IPS-18c (cell line): ENCODE data around the gene RTN4R.

Experiments
- H3K4me3 ChIP-seq: 2 replicates; pipeline ENCODE4 v1.7.0; 2013; ENCODE audit warnings: low read depth, mild to moderate bottlenecking, low read length, moderate library complexity; ENCODE audit not compliant: insufficient read depth
- H3K9me3 ChIP-seq: one replicate; pipeline ENCODE4 v1.6.1; 2013; ENCODE audit warnings: mild to moderate bottlenecking, low read length, moderate library complexity; ENCODE audit not compliant: control insufficient read depth, insufficient read depth

RTN4R gene

DNA sequence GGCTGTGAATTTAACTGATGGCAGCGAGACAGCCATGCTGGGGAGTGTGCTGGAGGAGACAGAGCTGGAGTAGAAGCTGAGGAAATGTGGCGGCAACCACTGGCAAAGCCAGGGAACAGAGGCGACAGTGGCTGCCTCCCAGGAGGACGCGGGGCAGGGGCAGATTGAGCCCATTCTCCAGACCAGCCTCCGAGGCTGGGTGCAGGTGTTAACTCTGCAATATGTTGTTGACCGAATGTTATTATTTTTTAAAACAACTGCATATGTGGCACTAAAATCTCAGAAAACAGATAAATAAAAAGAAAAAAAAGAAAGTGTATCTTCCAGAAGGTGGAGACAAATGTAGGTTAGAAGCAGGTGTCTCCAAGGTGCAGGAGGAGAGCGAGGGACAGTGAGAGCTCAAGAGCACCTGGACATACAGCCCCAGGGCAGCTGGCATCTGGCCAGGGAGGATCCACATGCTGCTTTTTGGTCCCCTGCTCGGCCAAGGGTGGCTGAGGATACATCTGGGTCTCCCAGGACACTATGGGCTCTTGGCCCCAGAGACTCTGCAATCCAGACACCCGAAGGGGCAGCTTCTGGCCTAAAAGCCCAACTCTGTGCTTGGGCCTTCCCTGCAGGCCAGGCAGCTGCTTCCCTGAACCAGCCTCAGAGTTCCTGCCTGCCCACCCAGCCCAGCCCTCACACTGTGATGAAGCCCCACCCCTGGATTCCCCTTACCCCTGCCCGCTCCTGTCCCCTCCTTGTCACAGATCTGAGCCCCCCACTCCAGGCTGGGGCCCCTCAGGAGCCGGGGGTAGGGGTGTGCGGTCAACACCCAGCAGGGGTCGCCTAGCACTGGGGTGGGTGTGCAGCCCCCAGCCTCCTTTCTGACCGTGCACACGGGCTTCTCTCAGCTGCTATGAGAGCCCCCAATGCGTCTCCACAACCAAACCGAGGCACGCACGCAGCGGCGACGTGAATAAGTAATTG, 12.9 kb downstream of the RTN4R start:
- no peak overlapping the region for H3K4me3 ChIP-seq
- H3K9me3 ChIP-seq, result no peaks in the 10 kb centered on the region

DNA sequence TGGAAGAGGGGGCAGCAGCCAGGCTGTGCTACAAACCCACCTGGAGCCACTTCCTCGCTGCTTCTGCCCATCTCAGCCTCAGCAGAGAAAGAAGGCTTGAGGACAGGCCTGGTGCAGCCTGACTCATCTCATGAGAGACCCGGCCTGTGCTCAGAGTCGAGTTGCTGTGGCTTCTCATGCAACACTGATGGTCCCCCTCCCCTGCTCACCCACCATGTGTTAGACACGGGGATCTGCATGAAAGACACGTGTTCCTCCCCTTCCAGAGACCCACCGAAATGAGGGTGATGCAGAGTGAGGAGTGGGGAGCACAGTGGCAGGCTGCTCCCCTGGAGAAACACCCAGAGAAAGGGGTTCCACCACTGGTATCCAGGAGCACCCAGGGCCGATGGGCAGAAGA, 15.0 kb downstream of the RTN4R start:
- Histone ChIP-seq H3K9me3 (no peaks in the 10 kb centered on the region), H3K4me3 (no peak overlapping the region)

DNA sequence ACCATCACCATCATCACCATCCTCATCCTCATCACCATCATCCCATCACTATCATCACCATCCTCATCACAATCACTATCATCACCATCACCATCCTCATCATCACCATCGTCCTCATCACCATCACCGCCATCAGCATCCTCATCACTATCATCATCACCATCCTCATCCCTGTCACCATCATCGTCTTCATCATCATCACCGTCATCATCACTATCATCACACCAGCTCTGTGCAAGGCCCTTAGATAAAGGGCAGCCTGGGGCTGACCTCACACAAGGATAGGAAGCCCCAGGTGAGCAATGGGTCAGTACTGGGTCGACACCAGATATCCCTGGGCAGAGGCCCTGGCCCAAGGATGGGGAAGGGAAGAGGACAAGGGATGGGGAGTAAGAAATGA, 16.1 kb downstream of the RTN4R start:
- Histone ChIP-seq H3K4me3 (no peak overlapping the region), H3K9me3 (no peaks in the 10 kb centered on the region)

DNA sequence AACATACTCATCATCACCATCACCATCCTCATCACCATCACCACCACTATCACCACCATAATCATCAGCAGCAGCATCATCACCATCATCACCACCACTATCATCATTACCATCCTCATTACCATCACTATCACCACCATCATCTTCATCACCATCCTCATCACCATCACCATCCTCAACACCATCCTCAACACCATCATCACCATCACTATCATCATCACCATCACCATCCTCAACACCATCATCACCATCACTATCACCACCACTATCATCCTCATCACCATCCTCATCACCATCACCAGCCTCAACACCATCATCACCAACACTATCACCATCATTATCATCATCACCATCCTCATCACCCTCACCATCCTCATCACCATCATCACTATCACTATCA, 16.6 kb downstream of the RTN4R start:
- H3K9me3 ChIP-seq, result no peaks in the 10 kb centered on the region

DNA sequence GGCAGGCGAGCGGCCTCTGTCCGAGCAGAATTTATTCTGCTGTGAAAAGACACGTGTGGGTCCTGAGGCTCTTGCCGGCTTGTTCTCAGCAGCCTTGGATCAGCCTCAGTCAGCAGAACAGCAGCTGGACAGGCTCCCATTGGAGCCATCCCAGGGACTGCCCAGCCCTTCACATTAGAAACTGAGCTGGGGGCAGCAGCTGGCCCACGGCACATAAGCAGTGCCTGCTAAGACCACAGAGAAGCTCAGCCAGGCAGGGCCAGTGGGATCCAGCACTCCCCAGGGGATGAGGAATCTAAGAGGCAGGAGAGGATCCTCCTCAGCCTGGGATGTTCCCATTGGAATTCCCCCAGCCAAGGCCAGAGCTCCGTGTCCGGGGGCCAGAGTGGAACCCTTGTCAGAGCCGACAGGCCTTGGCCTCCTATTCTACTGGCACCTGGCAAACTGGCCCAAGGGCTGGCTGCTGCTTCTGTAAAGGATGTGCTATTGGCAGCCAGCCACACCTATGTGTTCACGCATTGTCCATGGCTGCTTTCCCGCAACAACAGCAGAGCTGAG, 18.2 kb downstream of the RTN4R start:
- Histone ChIP-seq H3K4me3 (no peak overlapping the region; the same call in 1 of the 2 replicates), H3K9me3 (no peaks in the 10 kb centered on the region)

More for the DNA sequence above, 16.6 kb downstream of the RTN4R start:
- H3K4me3 ChIP-seq, result no peak overlapping the region

DNA sequence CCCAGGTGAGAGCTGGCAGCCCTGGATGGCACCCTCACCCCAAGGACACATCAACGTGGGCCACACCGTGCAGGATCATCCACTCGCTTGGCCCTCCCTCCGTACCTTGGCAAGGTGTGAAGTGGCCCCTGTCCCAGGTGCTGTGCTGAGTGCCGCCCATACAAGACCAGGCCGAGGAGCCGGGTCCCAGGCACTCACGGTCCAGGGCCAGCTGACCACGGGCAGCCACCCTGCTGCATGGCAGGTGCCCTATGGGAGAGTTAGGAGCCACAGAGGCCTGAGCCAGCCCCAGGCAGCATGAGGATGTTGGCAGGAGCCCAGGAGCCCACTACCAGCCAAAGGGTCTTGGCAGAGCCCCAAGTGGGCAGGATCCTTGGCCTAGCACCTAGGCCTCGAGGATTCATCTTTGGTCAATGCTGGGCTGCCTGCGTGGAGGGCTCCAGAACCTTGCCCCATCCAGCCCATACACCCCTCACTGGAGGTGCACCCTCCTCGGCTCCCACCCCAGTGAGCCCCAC, 19.6 kb downstream of the RTN4R start:
- H3K9me3 ChIP-seq, result no peaks in the 10 kb centered on the region
- no peak overlapping the region for H3K4me3 ChIP-seq

DNA sequence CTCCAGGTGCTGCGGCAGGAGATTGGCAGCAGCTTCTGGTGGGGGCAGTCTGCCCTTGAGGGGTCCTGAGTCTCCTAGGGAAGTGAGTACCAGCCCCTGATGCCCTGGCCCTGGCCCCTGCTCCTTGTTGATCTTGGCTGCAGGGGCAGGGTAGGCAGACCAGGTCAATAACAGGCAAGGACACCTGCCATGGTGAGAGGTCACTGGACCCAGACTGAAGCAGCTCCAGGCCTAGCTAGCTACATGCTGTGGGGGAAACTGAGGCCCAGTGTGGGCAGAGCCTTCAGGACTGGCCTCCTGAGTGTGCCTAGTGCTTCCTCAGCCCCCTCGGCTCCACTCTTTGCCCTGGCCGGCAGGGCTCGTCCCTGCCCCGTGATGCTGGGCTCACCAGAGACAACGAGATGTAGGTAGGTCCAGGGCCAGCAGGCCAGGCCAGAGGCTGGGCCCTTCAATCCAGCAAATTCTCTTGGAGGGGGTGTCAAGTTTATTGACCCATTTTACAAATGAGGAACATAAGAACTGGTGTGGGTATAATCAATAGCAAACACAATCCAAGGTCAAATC, 20.4 kb downstream of the RTN4R start:
- H3K4me3 ChIP-seq, result no peak overlapping the region

DNA sequence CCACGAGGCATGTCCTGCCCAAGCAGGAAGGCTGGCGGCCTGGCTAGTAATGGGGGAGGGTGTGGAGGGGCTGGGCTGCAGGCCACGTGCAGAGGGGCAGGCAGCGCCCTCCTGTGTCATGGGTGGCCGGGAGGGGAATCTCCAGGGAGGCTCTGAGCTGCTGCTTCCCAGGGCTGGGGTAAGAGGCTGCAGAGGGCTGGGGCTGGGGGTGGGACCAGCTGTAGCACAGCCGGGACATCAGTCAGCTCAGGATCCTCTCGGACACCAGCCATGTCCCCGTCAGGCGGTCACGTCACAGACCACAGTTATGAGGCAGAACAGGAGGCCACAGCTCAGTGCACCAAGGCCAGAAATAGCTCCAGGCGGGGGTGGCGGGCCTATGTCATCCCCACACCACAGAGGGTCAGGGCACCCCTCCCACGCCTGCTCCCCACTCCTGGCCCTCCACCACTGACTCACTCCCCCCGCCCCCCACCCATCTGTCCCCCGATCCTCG, 21.1 kb downstream of the RTN4R start:
- H3K4me3 ChIP-seq, result no peak overlapping the region
- no peaks in the 10 kb centered on the region for H3K9me3 ChIP-seq

More for the DNA sequence above, 20.4 kb downstream of the RTN4R start:
- no peaks in the 10 kb centered on the region for H3K9me3 ChIP-seq

DNA sequence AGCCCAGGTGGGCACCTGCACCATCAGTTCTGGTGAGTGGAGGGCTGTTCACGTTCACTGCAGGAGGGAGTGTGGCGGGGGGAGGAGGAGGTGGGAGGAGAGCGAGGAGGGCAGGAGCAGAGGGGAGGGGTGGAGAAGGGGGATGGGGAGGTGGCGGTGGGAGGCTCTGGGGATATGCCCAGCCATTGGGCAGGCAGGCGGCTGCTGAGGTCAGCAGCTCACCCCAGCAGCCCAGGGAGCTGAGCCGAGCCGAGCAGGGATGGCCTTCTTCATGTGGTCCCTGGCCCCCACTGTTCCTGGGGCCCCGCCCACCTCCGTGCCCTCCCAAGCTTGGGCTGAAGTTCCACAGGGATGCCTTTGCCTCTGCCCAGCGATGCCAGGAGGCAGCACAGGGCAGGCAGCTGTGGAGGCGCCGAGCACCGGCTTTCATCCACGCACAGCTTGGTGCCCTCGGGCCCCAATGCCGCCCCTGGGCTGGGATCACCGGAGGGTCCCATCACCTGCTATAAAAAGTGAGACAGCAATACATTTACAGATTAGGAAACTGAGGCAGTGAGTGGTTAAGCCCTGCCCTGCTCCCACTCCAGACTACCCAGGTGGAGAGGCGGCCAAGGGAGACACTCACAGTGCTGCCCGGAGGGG, 21.6 kb downstream of the RTN4R start:
- Histone ChIP-seq H3K4me3 (no peak overlapping the region), H3K9me3 (no peaks in the 10 kb centered on the region)

DNA sequence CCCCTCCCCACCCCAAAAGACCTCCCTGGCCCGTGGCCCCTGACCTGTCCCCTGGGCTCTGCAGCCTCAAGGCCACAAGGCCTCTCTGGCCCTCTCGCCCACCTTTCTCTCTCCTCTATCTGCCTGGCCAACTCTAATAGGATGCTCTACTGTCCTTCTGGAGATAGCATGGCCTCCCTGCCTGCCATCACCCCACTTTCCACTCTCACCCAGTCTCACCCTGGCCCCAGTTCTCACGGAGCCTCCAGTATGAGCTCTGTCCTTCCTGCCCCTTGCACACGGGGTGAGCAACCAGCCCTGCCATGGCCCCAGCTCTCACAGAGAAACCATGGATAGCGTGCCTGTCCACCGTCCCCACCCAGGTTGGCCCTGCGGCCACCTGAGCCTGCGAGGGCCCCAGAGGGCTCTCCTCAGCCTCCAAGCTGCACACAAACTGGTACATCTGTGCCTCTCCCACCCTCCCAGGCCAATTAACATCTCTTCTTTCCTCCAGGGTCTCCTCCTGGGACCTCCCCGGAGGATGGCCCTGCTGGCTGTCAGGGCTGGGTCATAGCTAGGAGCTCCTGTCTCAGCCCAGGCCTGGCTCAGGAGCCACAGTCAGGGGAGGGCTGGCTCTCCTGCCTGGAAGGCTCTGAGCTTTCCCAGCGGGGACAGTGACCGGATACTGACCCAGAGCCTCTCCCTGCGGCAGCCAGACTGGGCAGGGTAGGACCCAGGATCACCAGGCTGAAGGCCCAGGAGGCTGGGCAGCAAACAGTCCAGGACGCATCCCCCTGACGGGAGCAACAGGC, 22.3 kb downstream of the RTN4R start:
- H3K4me3 ChIP-seq, result no peak overlapping the region

DNA sequence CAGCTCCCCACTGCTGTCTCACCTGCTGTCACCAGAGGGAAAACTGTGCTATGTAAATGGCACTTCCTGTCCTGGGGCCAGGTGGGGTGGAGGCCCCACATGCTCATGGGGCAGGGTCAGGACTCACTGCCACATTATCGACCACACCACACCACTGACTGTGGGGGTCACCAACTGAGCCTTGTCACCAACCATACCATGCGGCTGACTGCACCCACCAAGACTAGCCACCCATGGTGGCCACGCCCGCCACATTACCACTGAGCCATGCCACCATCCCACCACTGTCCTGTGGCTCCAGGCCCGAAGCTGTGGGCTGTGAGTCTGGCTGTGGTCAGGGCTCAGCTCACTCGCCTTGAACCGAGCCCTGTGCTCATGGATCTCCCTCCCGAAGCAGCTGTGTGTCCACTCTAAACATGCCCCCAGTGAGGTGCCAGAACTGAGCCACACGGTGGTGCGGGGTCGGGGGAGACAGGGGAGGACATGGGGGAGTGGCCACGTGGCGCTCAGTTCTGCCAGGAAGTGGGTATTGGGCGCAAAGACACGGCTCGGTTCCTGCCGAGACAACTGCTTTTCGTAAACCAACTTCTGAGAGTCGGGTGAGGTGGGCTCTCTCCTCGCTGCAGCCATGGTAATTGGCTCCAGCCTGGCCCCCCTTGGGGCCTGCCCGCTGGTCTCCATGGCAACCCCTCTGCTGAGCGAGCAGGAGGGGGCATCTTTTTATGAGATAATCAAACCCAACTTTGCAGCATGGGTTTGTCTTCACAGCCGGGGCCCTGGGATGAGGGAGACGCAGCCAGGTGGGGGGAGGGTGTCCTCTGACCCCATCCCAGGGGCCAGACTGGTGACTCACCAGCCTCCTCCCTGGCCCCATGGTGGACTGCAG, 23.2 kb downstream of the RTN4R start:
- Histone ChIP-seq H3K9me3 (no peaks in the 10 kb centered on the region), H3K4me3 (no peak overlapping the region)

More for the DNA sequence above, 22.3 kb downstream of the RTN4R start:
- no peaks in the 10 kb centered on the region for H3K9me3 ChIP-seq

DNA sequence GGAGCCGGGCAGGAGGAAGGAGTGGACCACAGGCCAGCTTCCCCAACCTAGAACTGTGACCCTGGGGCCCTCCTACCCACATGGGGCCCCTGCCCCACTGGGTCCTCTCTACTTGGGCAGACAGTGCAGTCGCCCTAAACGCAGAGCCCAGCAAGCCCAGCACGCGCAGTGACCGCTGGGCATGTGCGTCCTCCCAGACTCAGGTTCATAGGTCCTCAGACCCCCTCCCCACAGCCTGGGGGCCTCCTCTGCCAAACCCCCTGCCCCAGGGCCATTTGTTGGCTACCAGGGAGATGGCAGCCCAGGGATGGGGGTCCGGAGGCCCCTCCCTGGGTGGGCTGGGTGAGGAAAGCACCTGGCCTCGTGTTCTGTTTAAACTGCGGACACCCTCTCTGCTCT, 23.9 kb downstream of the RTN4R start:
- H3K9me3 ChIP-seq, result no peaks in the 10 kb centered on the region
- no peak overlapping the region for H3K4me3 ChIP-seq

DNA sequence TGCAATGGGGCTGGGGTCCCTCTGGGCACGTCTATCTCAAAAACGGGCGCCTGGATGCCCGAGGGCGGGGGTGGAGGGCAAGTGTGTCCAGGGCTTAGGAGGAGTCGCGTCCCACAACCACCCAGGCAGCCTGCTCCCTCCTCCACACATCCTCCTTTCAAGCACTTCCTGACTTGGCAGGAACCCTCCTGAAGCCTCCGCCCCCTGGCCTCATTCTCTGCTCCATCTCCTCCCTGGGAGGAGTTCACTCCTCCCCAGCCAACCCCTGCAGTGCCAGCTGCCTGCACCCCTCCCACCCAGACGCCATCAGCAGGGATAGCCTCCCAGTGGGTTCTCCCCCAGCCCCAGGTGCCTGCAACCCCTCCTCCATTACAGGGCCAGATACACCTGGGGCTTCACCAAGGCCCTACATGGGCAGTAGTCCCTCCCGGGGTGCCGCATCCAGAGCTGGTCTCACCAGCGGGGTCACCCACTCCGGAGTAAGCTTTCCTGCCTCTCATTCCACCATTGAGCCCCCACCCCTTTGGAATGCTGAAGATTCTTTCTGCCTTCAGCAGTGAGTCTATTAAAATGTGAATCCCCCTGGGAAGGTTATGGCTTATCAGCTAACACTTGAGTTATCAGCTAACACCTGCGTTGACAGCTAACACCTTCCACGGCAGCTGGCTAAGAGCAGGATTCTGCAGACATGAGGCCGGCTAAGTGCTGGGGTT, 24.4 kb downstream of the RTN4R start:
- Histone ChIP-seq H3K9me3 (no peaks in the 10 kb centered on the region), H3K4me3 (no peak overlapping the region)

DNA sequence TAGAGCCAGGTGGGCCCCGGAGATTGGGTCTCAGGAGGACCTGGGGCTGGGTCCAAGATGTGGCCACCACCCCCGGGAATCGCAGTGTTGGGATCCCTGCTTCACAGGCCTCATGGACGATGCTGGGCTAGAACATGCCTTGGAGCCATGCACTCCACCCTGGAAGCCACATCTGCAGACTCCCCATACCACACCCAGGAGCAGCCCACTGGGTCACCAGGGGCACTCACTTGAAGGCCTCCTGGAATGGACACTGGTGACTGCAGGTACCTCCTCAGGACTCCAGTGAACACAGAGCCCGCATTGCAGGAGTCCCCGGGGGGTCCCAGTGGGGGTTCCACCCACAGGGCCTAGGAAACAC, 25.0 kb downstream of the RTN4R start:
- no peaks in the 10 kb centered on the region for H3K9me3 ChIP-seq
- no peak overlapping the region for H3K4me3 ChIP-seq

DNA sequence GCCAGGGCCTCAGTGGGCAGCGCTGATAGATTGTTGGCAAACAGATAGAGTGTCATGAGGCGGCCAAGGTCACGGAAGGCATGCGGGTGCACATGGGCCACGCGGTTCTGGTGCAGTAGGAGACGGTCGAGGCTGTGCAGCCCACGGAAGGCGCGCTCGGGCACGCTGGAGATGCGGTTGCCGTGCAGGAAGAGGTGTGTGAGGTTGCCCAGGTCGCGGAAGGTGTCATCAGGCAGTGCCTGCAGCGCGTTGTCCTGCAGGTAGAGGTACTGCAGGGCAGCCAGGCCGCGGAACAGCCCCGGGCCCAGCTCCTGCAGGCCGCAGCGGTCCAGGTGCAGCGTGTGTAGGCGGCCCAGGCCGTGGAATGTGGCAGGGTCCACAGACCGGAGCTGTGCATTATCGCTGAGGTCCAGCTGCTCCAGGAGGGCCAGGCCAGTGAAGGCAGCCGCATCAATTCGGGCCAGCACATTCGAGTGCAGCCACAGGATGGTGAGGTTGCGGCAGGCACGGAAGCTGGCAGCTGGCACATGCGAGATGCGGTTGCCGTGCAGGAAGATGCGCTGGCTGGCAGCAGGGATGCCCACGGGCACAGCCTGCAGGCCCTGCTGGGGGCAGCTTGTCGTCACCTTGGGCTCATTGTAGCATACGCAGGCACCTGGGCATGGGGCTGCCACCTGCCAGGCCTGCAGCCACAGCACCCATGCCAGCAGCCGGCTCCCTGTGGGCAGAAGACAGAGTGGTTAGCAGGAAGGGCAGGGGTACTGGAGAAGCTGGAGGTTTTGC, 25.5 kb downstream of the RTN4R start:
- H3K4me3 ChIP-seq, result no peak overlapping the region
- H3K9me3 ChIP-seq, result no peaks in the 10 kb centered on the region
